Embryonic facial prominence (tissue), 1 donor: ENCODE measurements around the gene CRTC1.
A peak's percentile ranks its signal among the peaks of the same experiment; 100 is the strongest.

Experiments
- DNase-seq: peaks from one replicate; pipeline ENCODE4 v3.0.0-alpha.2; 2016; ENCODE audit errors: extremely low spot score

The CRTC1 gene

DNA sequence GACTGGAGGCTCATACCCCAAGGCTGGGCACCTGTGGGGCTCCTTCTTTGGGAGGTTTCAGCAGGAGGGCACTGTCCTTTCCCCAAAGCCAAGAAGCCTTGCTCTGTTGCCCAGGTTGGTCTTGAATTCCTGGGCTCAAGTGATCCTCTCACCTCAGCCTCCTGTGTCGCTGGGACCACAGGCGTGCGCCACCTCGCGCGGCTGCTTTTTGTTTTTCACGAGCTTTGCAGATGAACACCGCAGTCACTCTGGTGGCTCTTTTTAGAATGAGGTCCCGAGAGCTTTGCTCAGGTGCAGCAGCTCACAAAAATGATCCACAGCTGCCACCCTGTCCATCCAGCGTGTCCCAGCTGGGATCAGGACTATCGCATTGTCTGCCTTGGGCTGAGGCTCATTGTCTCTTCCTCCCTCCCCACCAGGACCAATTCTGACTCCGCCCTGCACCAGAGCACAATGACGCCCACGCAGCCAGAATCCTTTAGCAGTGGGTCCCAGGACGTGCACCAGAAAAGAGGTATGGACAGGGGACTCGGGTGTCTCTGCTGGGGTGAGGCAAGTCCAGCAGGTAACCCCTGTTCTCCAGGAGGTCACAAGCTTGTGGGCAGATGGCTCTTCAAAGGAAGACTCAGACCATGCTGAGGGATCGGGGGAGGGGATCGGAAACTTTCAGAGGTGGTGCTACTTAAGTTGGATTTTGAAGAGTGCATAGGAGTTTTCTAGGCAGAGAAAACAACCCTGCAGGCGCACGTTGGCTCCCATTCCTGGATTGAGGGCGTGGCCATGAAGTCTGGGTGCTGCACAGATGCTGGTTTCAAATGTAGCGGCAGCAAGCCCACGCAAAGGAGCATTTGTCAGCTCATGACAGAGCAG, 66.1 kb downstream of the CRTC1 start:
- DNase-seq, result no peak

DNA sequence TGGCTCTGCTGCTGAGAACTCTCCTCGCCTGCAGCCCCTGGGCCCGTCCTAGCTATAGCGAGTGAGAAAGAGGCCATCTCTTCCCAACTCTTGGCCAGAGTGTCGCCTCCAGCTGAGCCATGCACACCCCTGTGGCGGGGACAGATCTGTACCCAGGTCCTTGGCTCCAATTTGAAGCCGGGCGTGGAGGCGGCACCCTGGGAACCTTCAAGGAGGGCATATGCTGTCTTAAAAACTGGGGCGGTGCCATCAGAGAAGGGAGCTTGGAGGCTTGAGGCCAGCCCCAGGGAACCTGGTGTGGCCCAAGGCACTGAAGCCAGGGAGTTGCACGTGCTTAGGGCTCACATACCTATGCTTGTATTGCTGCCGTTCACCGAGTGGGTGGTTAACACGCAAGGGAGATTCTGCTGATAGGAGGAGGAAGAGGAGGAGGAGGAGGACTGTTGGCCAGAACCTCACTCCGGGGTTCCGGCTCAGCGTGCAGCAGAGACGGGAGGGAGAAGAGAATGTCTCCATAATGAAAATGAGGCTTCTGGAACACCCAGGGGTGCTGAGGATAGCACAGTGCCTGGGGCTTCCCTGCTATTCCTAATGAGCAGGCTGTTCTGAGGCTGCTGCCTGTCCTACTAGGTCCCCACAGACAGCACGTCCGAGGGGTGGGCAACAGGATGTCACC, 67.0 kb downstream of the CRTC1 start:
- DNase-seq, result no peak

GRCh38 chr19:18751571-18751970, 68.1 kb downstream of the CRTC1 start:
- DNase-seq, result no peak

DNA sequence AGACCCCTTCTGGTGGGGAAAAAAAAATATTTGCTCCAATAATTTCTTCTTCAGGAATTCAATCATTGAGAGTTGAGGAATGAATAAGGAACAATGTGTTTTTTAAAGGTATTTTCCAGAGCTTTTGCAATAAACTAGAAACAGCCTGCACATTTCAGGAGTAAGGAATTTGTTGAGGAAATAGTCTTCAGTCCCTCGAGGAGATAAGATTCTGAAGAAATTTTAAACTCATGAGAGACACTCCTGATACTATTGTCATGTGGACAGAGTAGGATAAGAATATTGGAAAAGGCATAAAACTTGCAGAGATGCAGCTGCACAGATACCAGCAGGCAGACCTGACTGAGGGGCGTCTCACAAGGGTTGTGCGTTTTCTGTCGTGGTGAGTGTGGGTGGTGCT, 71.0 kb downstream of the CRTC1 start:
- DNase-seq, result no peak

GRCh38 chr19:18756896-18757295, 73.4 kb downstream of the CRTC1 start:
- DNase-seq, result no peak

GRCh38 chr19:18759304-18759994, 76.0 kb downstream of the CRTC1 start:
- no peak for DNase-seq

DNA sequence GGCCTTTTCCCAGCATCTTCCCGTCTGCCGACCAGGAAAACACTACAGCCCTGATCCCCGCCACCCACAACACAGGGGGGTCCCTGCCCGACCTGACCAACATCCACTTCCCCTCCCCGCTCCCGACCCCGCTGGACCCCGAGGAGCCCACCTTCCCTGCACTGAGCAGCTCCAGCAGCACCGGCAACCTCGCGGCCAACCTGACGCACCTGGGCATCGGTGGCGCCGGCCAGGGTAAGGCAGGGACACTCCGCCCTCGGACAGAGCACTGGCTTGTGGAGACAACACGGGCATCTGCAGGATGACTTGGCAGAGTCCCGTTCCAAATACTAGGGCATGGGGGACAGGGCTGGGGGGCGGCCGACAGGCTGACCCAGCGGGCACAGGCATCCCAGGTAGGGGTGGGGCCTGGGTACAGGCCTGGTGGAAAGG, 76.5 kb downstream of the CRTC1 start:
- no peak for DNase-seq

DNA sequence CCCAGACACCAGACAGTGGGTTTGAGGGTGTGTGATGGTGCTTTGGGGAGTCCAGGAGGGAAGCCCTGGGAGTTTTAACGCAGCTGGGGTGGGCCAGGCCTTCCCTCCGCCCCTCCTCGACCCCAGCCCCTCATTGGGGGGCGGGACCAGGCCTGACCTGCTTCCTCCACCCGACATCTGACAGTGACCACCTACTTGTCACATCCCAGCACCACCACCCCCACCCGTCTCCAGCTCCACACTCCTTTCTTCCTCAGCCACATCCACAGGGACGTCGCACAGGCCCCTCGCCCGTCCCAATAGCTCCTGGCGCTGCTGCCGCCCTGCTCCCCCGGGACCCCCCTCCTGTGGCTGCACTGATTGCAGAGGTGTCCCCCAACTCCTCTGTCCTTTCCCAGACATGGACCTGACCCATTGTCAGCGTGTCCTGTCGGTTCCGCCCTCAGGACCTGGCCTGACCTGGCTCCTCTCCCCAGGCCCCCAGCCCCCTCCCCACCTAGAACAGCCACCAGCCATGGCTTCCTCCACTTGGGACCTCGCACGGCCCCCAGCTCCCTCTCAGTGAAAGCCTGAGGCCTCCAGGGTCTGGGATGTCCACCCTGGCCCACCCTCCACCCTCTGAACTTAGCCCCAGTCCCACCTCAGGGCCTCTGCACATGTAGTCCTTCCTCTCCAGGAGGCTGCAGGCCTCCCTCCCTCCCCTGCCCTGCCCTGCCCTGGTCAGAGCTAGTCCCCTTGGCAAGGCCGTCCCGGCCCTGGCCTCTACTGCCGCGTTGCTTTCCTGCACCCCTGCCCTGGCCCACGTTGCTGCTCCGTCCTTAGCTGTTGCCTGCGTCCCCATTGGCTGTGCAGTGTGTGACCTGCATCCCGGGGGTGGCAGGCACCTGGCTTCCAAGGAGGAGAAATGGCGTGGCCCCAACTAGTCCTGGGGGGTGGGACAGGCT, 77.2 kb downstream of the CRTC1 start:
- no peak for DNase-seq

- DNase-seq, result no peak
Measured at GRCh38 chr19:18761531-18762110, 78.1 kb downstream of the CRTC1 start.

GRCh38 chr19:18762125-18763023, 78.9 kb downstream of the CRTC1 start:
- peak; percentile 76 for DNase-seq

DNA sequence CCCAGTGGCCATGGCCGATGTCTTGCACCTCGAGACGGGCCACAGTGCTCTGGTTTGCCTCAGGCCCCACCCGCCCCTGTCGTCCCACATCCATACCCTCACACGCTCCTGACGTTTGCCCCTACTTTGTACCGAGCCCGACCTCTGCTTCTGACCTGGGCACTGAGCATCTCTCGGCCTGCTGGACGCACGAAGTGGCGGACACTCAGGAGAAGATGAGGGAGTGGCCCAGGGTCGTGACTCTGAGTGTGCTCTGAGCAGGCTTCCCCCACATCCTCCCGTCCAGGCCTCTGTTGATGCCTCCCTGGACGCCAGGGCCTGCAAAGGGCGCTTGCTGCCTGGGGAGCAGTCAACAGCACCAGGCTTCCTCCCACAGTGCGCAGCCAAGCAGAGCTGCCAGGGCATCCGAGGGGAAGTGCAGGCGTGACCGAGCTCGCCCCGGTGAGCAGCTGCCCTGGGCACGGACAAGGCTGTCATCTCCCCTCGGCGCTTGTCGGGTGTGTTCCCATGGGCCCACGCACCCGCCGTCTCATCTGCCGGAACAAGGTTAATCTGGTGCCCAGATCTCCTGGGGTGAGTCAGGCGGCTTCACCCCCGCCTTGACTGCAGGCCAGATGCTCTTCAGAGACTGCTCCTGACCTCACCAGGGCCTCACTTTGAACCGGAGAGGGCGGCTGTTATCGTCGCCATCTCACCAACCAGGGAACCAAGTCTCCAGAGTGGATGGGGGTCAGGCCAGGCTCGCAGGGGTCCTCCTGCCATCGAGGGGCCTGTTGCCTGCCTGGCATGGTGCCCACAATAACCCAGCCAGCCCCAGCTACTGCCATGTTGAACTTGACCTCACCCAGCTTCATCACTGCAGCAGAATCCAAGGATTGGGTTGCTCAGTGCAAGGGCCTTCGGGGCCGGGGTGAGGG, 80.5 kb downstream of the CRTC1 start:
- DNase-seq, result no peak

DNA sequence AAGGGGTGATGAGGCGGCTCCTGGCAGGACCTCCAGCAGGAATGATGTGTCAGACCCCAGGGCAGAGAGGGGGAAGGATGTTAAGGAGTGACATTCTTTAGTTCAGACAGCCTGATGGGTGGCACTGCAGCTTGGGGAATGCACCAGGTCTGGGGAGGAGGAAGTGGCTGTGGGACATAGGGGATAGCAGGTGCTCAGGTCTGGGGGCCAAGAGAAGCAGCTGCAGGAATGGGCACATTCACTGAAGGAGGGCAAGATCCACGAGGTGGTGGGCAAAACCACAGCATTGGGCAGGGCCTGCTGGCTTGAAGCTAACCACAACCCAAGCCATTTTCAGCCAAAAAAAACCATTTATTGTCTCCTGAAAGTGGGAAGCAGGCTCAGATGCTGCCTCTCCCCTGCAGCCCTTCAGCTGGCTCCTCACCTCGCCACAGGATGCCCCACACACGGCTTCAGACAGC, 81.1 kb downstream of the CRTC1 start:
- no peak for DNase-seq

DNA sequence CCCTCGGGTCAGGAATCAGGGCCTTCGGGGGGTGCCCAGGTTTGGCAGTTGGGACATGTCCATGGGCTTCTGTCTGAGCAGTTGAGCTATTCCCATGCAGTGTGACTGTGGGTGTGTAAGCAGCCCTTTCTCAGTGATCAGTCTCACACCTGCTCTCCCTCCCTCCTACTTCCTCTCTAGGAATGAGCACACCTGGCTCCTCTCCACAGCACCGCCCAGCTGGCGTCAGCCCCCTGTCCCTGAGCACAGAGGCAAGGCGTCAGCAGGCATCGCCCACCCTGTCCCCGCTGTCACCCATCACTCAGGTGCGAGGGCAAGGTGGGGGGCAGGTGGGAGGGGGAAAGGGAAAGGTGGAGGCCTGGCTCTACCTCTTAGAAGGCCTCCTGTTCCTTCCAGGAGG, 81.7 kb downstream of the CRTC1 start:
- no peak for DNase-seq

DNA sequence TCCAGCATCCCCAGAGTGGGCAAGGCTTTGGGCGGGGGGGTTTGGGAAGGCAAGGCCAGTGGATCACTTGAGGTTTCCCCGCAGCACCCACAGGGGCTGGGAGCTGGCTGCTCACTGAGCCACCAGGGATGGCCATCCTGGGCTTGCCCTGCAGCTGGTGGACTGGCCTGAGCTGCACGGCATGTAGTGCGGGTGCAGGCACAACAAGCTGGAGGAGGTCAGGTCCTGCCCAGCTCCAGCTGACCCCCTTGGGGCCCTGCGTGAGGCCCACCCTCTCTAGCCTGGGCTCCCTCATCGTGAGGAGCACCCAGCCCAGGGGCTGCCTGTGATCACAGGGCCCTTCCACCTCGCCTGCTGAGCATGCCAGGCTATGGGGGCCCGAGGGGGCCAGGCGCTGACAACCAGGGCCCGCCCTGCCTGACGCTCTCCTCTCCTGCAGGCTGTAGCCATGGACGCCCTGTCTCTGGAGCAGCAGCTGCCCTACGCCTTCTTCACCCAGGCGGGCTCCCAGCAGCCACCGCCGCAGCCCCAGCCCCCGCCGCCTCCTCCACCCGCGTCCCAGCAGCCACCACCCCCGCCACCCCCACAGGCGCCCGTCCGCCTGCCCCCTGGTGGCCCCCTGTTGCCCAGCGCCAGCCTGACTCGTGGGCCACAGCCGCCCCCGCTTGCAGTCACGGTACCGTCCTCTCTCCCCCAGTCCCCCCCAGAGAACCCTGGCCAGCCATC, 84.7 kb downstream of the CRTC1 start:
- no peak for DNase-seq

GRCh38 chr19:18768997-18769891, 85.8 kb downstream of the CRTC1 start:
- no peak for DNase-seq

DNA sequence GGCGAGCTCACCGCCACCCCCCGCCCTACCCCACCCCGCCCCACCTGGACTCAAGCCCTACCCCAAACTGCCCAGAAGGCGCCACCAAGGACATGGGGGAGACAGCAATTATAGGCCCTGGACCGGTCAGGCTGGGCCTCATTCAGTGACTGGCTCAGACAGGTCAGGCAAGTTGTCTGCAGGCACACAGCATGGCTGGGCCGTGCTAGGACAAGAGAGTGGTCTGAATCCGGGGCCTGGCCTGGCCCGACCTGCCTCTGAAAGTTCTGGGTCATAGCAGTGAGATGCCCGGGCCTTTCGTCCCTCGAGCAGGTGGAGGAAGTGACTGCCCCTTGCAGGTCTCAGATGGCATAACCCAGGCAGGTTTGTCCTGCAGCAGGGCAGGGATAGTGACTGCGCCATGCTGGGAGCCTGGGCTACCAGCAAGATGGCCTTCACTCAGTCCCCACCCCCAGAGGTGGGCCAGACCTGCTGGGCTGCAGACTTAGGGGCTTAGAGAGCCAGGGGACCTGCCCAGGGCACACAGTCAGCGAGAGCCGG, 86.6 kb downstream of the CRTC1 start:
- DNase-seq, result no peak
